NCI-H2196 (cell line): ENCODE results near the gene PRKRA.
"Not testable (repeated sequence)": the region's sequence is repeated elsewhere in the genome, so short reads cannot be mapped to it uniquely, and the experiment has no call there.

Experiments
- DNase-seq: peaks from one replicate; lab custom pipeline; 2025; ENCODE audit not compliant: unreplicated experiment; lab: John Stamatoyannopoulos, UW

PRKRA gene

DNA sequence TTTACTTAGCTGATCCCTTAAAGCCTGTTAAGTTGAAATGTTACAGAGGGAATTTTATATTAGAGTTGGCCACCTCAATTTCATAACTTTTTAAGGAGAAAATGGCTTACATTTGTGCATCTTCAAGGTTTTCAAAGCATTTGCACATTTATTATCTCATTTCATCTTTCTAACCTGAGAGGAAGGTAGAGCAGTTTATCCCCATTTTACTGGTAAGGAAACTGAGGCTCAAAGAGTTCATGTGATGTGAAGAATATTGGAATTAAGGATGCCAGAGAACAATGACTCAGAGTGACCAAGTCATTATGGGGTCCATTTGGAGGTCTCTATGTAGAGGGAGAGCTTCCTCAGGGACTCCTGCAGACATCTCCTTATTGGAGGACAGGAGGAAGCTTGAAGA lies 35.0 kb downstream of the PRKRA start:
- no peak for DNase-seq

DNA sequence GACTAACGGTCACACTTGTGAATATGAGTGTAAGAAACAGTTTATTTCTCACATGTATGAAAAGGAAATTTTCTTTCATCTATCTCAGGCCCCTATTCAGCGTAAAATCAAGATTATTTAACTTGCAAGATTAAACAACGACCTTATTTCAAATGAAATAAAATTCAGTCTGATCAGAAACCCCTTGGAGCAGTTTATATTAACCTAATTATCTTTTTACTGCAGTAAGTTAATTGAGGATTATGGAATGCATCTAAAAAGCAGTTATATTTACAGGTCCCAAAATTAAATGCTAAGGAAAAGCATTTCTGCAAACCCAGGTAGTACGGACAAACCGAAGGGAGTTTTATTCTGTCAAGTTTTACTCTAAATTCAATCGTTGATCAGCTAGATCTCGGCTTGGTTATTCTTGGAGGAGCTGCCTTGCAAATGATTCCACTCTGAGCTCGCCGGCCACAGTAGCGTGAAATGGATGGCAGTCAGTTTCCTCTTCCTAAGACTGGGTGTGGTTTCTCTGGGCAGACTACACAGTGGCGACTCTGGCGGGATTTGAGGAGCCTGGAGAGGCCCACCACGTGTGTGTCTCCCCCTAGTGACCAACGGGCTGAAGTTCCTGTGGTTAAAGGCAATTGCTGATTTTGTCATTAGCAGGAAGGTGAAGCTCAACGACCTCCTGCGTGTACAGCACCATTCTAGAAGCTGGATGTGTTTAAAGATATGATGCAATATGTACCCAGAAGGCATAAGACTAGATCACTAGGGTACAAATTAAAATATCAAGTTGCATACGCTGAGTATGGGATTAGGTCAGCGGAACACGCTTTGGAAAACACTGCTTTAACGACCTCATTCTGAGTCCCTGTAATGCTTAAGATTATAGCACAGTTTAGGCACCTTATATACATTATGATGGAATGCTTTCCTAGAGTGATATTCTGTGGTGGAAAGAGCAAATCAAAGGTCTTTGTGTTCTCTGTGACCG lies 36.4 kb downstream of the PRKRA start:
- peak; percentile 91 for DNase-seq

DNA sequence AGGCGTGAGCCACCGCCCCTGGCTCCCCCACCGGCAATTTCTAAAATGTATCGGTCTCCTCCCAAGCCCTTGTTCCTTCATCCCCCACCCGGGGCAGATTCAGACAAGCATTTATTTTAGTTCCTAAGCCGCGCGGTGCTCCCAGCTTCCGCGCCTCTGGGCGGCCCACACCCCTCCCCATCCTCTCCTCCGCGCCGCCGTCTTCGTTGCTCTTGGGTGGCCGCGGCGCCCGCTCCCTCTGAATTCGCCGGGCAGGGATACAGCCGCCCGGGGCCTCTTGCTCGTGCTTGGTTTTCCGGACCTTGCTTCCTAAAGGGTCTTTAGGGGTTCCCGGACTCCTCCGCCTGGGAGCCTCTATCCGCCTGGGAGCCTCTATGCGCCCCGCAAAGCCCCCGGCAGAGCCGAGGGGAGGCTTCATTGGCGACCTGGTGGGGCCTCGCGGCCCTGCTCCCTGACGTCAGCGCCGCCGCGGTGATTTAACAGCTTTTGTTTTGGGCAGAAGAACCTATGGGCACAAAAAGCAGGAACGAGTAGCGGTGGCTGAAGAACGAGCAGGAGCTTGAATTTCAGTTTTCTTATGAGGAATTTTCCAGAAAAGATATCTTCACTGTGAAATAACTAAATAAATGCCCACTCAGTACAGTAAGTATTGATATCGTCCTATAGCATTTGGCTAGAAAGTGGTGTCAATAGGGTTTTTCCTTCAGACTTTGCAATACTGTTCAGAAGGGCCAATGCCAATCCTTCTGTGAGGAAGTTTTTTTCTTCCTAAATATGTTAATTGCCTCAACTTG lies 37.3 kb downstream of the PRKRA start:
- DNase-seq: peak; percentile 63

DNA sequence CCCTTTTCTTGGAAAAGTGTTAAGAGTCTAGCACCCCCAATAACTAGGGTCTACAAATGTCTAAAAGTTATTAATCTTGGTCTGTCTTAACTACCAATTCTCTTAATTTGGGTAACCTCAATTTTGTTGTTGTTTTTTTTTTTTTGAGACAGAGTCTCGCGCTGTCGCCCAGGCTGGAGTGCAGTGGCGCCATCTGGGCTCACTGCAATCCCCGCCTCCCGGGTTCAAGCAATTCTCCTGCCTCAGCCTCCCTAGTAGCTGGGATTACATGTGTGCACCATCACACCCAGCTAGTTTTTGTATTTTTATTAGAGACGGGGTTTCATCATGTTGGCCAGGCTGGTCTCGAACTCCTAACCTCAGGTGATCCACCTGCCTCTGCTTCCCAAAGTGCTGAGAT lies 38.5 kb downstream of the PRKRA start:
- not testable (repeated sequence) for DNase-seq

DNA sequence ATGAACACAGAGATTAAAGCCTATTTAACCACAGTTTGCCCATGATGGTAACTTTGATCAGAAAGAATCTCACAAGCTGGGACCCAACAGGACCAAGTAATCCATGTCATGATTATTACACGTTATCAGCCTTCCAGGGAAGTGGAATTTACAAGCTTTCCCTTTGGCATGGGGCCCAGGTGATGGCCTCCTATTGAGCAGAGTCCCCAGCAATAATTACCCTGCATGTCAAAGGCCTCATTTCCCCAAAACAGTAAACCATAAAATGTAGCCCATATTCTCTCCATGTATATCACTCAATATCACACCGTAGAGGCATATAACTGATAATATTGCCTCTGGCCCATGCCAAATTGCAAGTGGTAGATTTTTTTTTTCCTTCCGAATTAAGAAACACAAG lies 38.9 kb downstream of the PRKRA start:
- no peak for DNase-seq

DNA sequence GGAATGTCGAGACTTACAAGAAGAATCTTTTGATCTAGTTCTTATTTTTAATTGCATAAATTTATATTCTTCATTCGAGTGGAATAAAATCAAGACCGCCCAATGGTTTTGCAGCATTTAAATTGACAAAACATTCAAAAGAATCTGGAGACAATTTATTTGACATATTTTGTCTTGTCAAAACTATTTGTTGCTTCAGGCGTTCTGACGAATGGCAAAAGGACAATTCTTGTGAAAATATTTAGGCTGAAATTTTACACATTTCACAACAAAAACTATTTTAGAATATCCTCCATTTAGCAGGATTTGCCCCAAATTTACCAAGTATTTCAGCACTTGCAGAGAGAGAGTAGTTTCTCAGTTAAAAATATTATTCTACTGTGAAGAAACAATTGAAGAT lies 41.7 kb downstream of the PRKRA start:
- DNase-seq: no peak

DNA sequence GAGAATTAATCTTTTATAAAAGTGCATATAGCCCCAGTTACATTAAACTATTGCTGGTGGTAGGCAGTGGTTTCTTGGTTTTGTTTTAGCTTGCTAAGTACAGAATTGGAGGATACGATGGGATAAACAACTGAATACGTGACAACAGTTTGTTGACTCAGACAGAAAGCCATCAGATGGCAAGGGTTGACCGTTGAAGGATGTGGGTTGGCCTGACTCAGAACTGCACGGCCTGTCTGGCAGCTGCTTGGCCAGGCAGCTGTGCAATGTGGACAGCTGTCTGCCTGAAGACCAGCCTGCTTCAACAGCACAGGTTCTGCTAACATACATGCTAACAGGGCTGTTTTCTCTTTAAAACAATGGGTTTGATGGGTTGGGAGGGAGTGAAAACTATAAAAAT lies 46.6 kb downstream of the PRKRA start:
- peak; percentile 22 for DNase-seq

DNA sequence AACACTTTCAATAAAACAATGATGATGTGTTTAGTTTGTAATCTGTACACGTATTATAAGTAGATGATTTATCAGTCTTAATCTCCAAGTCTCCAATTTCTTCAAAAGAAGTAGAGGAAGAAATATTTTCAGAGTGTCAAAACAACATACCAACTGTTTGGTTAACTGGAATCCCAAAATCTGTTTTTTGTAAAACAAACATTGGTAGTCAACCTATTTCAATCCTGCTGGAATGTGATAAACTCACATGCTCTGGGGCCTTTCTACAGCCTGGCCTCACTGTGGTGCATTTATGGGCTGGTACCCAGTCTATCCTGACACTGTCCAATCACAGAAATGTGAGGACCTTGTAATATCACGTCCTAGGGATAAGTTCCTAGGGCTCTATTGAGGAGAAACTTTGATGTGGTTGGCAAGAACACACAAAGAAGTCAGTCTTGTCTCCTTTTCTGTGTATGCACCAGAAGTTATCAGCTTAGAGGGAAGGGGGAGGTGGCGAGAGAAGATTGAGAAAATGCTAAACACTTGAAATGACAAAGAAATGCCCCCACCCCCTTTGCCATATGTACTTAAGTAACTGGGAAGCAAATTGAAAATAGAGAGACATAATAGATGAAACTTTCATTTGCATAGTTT lies 47.2 kb downstream of the PRKRA start:
- no peak for DNase-seq

DNA sequence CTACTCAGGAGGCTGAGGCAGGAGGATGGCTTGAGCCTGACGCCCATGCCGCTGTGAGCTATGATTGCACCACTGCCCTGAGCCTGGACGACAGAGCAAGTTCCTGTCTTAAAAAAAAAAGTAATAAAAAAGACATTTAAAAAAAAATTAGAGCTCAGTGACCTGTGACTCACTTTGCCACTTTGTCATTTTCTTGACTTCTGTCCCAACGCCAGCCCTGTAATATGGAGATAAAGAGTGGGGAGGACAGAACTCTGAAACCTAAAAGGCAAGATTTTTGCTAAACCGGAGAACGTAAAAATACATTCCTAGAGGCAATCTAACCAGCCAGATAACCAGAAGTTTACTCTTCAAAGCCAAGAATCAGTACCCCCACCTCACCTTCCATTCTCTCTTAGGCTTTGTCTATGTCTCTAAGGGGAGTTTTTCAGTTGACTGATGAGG lies 49.0 kb downstream of the PRKRA start:
- DNase-seq: no peak

DNA sequence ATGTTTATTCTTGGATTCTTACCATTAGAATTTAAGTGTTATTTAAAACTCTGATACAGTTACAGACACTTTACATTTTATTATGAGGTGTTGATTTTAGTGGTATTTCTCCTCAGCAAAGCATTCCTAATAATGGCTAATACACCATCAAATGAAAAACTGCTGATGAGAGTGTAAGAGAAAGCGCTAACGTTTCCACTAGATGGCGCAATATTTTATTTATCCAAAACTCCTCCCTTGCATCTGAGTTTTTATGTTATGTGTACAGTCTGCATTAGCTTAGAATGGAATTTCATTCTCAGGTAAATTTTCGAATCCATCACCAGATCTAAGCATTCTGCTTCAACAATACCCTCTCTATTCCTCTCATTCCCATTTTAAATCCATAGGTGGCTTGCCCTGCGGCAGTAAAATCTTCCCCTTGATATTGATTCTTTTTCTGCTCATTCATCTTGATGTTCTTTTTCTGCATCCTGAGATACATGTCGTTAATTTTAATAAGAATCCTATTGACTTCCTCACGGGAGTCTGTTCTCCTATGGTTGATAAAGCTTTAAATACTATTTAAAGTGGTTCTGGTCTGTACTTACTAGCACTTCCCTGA lies 53.9 kb downstream of the PRKRA start:
- DNase-seq: peak; percentile 73

DNA sequence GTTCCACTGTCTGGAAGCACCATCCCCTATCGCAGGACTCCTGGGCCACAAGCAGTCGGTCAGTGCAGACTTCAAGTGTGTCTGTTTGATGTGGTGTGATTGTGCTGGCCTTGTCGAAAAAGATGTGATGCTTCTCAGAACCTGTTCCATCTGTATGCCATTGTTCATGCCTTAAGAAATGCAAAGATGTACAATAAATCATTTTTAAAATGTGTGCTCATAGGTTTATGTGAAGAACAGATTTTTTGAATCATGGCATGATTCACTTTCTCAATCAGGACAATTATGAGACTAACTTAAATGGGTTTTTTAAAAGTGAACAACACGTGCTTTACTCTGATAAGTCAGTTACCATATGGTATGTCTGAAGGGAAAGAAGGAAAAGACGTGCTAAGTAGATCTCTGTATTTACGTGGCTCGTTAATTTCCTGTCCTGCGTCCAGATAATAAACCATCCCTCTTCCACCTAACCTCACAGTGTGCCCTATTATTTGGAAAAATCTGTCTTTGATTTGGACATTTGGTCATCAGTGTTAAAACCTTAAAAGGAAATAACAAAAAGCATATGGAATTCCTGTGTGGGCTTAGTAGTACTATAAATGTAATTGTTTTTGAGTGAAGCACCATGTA lies 54.9 kb downstream of the PRKRA start:
- DNase-seq: no peak

DNA sequence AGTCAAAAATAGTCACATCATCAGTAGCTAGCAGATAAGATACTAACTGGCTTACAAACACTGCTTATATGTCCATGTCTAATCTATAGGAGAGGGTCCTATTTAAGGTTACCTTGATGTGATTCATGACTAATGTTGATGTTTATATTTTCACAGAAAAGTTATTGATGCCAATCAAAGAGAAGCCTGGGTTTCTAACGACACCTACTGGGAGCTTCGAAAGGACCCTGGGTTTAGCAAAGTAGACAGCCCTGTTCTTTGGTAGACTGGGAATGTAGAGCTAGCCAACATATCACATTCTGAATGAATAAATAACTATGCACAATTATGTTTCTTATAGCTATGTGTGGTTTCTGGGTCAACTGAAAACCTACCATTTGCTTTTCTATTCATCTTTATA lies 55.7 kb downstream of the PRKRA start:
- no peak for DNase-seq

DNA sequence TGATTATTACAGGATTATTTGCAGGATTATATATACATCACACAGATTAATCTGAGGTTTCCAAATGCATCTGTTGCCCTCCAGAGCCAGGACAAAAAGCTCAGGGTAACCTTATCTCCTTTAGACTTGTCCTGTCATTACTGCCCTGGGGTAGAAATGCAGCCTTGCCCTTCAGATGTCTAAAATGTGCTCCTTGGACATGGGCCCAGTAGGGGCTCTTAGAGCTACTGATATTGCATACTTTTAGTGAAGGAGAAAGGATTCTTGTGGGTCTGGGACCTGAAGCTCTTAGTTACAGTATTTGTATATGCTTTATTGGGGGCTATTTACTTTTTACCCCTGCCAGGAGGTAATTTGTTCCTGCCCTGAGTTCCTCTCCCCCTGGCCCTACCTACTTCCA lies 56.1 kb downstream of the PRKRA start:
- no peak for DNase-seq

DNA sequence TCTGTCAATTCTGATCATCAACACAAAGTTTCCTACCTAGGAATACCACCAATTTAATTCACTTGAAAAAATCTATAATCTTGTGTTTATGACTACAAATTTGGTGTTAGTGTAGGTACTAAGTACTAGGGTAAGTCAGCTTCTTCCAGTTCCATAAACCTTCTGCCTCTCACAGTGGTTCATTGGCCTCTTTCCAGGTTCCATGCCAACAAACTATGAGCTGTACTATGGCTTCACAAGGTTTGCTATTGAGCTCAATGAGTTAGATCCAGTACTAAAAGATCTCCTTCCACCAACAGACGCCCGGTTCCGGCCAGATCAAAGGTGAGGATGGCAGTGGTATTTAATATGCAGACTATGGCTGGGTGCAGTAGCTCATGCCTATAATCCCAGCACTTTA lies 58.8 kb downstream of the PRKRA start:
- no peak for DNase-seq

DNA sequence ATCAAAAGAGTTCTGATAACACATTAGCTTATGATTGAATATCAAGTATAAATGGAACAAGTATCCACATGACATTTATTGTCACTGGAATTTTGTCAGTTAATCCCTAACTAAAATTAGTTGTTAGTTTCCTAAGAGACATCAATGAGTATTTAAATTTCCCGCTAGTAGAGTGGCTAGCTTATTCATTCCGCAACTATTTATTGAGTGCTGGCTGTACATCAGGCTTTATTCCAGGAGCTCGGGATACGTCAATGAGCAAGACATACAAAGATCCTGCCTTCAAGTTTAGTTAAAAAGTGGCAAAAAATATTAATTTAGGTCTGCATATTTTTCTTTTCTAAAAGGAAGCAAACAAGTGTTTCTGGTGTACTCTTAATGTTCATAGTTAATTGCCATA lies 59.3 kb downstream of the PRKRA start:
- no peak for DNase-seq

DNA sequence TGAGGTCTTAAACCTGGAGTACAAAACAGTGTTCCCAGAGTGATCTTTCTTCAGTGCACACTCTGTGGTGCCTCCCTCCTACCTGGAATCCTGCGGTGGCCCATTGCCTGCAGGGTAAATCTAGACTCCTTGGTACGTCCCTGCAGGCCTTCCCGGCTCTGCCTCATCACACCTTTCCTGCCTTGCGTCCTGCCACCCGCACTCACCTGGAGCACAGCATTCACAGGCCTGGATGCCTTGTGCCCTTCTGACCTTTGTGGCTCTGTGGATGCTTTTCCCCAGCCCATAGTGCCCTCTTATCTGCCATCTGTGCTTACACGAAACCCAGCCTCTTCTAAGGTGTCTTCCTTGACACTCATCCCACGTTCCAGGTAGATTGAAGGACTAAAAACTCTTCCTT lies 62.7 kb downstream of the PRKRA start:
- DNase-seq: no peak

DNA sequence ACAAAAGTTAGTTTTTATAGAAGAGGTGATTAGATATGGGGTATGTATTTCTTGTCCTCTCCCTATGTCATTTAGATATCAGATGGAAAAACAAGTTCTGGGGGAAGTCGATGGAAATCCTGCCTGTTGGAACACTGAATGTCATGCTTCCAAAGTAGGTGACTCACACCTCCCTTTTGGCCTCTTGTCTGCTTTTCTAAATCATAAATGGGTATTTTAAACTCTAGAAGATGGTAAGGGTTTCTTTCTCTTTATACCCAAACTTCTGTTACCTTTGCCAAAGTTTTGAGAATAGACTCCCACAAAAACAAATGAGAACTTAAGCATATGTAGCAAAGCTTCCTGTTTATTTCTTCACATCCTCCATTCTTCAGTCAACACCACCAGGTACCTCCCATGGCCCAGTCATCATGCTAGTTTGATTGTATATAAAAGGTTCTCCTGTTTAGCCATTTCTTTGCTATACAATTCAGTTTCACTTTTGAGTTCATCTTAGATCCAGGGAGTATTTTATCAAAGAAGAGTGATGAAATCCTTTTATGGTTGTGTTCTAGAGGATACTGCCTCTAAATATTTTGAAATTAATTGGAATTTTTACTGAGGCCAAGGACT lies 63.9 kb downstream of the PRKRA start:
- DNase-seq: no peak

DNA sequence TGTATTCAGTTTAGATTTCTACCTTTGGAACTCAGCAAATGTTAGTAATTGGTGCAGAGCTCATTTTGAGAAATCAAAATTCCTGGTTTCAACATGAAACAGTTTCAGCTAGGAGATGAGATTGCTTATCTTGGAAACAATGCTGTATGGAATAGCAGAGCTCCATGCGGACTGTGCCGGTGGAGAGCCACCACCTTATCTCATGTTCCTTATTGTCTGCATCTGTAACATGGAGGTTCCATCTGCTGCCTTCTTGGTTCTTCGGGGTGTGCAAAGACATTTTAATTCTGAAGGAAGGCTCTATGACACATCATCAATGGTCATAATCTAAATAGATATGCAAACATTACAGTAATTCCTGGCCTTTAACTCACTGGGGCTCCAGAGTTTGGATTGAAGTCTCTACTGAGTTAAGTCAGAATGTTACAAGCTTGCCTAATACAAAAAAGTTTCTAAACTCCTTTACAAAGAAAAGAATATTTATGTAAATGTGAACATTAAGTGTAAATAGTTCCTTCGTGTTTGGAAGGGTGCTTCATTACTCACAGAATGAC lies 65.3 kb downstream of the PRKRA start:
- no peak for DNase-seq

DNA sequence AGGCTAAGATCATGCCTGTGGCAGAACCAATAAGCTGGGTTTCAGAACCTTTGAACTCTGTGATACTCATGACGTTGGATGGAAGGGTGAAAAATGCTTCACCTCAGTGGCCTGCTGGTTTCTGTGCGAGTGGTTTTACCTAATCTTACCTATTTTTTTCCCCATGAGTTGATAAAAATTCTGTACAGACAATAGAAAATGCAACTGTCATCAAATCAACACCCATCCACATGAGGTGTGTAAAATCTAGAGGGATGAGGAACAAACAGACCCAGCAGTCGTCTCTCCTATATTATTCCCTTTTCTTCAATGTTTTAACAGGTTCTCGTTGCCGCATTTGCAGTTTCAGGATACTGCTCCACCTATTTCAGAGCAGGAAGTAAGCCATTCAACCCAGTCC lies 67.3 kb downstream of the PRKRA start:
- DNase-seq: no peak
